ENCODE data around the gene NHSL1. TPM values are rescaled to one million over a fixed set of nuclear protein-coding genes. Genes with fewer than 3 reads are reported as not detected.

NHSL1 gene
- total RNA-seq, 1 donor from 2014 or later: 57.8 TPM

- peaks cover 3% of the 10 kb centered on the region for H3K27me3 Mint-ChIP-seq (ENCODE audit: unreplicated experiment)
- H3K27ac Mint-ChIP-seq (ENCODE audit: unreplicated experiment): no peak overlapping the region
- H3K4me1 Mint-ChIP-seq (ENCODE audit: low read depth, unreplicated experiment): peaks cover 2% of the 10 kb centered on the region
- no peaks in the 10 kb centered on the region for H3K36me3 Mint-ChIP-seq (ENCODE audit: unreplicated experiment)
- H3K4me3 Mint-ChIP-seq (ENCODE audit: unreplicated experiment): no peak overlapping the region
- no peak for DNase-seq
- H3K9me3 Mint-ChIP-seq (ENCODE audit: unreplicated experiment): peaks cover 4% of the 10 kb centered on the region
- no peak for TF ChIP-seq CTCF (IDR thresholded peaks at IDR 0.05; ENCODE audit: partially characterized antibody, unreplicated experiment)
These were observed 43.4 kb downstream of the NHSL1 start for GRCh38 chr6:138455746-138456400.

- Mint-ChIP-seq H3K27ac (ENCODE audit: unreplicated experiment) (no peak overlapping the region), H3K4me3 (ENCODE audit: unreplicated experiment) (no peak overlapping the region), H3K9me3 (ENCODE audit: unreplicated experiment) (peaks cover 4% of the 10 kb centered on the region), H3K36me3 (ENCODE audit: unreplicated experiment) (no peaks in the 10 kb centered on the region), H3K4me1 (ENCODE audit: low read depth, unreplicated experiment) (peaks cover 4% of the 10 kb centered on the region), H3K27me3 (ENCODE audit: unreplicated experiment) (peaks cover 3% of the 10 kb centered on the region)
- DNase-seq: no peak
- no peak for TF ChIP-seq CTCF (IDR thresholded peaks at IDR 0.05; ENCODE audit: partially characterized antibody, unreplicated experiment)
These were observed 44.1 kb downstream of the NHSL1 start for GRCh38 chr6:138454981-138455706.

GRCh38 chr6:138451043-138451442 lies 48.3 kb downstream of the NHSL1 start:
- H3K9me3 Mint-ChIP-seq (ENCODE audit: unreplicated experiment): peaks cover 2% of the 10 kb centered on the region
- H3K27ac Mint-ChIP-seq (ENCODE audit: unreplicated experiment): no peak overlapping the region
- DNase-seq: no peak
- peaks cover 3% of the 10 kb centered on the region for H3K4me1 Mint-ChIP-seq (ENCODE audit: low read depth, unreplicated experiment)
- TF ChIP-seq CTCF (IDR thresholded peaks at IDR 0.05; ENCODE audit: partially characterized antibody, unreplicated experiment): no peak
- H3K27me3 Mint-ChIP-seq (ENCODE audit: unreplicated experiment): no peaks in the 10 kb centered on the region
- H3K36me3 Mint-ChIP-seq (ENCODE audit: unreplicated experiment): no peaks in the 10 kb centered on the region
- no peak overlapping the region for H3K4me3 Mint-ChIP-seq (ENCODE audit: unreplicated experiment)

- no peak for DNase-seq
- TF ChIP-seq CTCF (IDR thresholded peaks at IDR 0.05; ENCODE audit: partially characterized antibody, unreplicated experiment): no peak
- Mint-ChIP-seq H3K36me3 (ENCODE audit: unreplicated experiment) (no peaks in the 10 kb centered on the region), H3K9me3 (ENCODE audit: unreplicated experiment) (peaks cover 2% of the 10 kb centered on the region), H3K4me3 (ENCODE audit: unreplicated experiment) (no peak overlapping the region), H3K4me1 (ENCODE audit: low read depth, unreplicated experiment) (peaks cover 3% of the 10 kb centered on the region), H3K27ac (ENCODE audit: unreplicated experiment) (no peak overlapping the region), H3K27me3 (ENCODE audit: unreplicated experiment) (no peaks in the 10 kb centered on the region)
These were observed 48.8 kb downstream of the NHSL1 start for GRCh38 chr6:138450445-138450844.

GRCh38 chr6:138446821-138447220 lies 52.5 kb downstream of the NHSL1 start:
- H3K4me1 Mint-ChIP-seq (ENCODE audit: low read depth, unreplicated experiment): peaks cover 3% of the 10 kb centered on the region
- no peak overlapping the region for H3K27ac Mint-ChIP-seq (ENCODE audit: unreplicated experiment)
- no peak for DNase-seq
- H3K27me3 Mint-ChIP-seq (ENCODE audit: unreplicated experiment): no peaks in the 10 kb centered on the region
- TF ChIP-seq CTCF (IDR thresholded peaks at IDR 0.05; ENCODE audit: partially characterized antibody, unreplicated experiment): no peak
- H3K36me3 Mint-ChIP-seq (ENCODE audit: unreplicated experiment): no peaks in the 10 kb centered on the region
- peaks cover 2% of the 10 kb centered on the region for H3K9me3 Mint-ChIP-seq (ENCODE audit: unreplicated experiment)
- H3K4me3 Mint-ChIP-seq (ENCODE audit: unreplicated experiment): no peak overlapping the region
